NCI-H2029 (cell line): ENCODE measurements around the gene SPNS1.

Experiments
- DNase-seq: peaks from one replicate; lab custom pipeline; 2025; lab: John Stamatoyannopoulos, UW

The SPNS1 gene

DNA sequence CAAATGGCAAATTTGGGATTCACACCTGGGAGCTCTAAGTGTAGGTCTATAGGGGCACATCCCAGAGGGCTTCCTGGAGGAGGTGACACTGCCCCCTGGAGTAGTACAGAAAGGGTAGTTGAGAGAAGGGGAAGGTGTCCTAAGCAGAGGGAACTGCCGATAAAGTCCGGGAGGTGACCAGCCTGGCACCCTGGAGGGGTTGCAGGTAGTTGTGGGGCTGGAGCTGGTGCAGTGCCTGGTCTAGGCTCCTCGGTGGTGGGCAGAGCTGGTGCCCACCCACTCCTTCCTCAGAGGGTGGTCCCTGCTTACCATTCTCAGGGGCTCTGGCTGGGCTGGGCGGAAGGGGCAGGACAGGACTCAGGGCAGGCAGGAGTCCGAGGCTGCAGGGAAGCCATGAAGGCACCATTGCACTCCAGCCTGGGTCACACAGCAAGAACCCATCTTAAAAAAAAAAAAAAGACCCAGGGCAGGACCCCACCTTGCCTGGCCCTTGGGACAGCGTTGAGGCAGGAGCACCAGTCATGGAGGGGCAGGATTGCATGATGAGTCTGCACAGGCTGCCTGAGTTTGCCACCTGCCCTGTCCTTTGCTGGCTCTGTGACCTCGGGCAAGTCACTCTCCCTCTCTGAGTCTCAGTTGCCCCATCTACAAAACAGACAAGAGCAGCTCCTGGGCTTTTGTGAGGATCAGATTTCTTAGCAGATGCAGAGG lies 54.0 kb downstream of the SPNS1 start:
- no peak for DNase-seq

DNA sequence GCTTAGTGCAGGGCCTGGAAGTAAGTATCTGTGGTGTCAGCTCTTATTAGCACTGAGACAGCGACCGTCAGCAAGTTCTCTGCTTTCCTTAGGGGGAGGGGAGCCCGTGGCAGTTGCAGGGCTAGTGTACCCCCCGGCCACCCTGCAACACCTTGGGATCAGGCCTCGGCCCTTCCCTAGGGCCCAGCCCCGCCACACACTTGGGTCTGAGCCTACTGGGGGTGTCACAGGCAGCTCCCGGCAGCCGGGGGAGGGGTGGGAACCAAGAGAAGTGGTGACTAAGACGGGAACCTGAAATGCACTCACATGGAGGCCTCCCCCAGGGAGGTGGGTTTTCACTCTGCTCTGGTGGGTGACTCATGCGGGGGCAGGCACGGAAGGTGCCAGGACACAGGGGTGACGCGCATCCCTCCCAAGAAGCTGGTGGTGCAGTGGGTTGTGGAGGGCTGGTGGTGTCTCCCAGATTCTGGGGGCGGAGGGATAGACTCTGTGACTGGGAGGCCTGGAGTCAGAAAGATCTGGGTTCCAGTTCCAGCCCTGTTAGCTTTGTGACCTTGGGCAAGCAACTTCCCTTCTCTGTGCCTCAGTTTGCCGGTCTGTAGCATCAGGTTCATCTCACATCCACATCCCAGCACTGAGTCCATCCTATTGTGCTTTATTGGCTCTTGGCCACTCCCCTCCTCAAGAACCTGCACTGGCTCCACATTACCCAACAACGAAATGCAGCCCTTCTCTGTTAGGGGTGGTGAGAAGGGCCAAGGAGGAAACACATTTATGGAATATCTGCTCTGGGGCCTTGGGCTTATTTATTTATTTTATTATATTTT lies 54.8 kb downstream of the SPNS1 start:
- DNase-seq, result no peak

DNA sequence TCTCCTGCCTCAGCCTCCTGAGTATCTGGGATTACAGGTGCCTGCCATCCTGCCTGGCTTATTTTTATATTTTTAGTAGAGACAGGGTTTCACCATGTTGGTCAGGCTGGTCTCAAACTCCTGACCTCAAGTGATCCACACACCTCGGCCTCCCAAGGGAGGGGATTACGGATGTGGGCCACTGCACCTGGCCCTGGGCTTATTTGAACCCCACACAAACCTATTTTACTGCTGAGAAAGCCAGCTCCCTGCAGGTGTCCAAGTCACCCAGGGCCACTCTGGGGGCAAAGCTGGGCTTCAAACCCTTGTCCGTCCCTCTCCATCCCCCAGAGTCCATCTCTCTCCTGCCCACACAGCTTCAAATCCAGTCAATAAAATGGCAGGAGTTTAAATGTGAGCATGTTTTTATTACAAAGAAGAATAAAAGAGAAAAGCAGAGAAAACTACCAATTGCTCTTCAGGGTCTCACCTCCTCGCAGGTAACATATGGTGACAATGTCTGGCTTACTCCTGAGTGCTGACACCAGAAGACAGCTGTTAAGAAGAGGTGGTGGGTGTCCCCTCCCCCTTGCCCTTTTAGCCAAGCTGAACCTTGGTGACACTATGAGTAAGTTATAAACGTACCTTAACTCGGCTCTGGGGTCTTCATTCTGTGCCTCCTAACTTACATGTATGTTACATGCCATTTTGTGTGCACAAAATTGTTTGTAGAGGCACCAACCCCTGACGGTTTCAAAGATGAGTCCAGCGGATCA lies 55.7 kb downstream of the SPNS1 start:
- no peak for DNase-seq
